Transverse colon (tissue), 4 donors: ENCODE data around the gene PYGL. TPM values are rescaled to one million over a fixed set of nuclear protein-coding genes. Genes with fewer than 3 reads are reported as not detected.

ENCODE experiments used
- DNase-seq: peaks from one replicate; pipeline ENCODE4 v3.0.0-alpha.2; 2019
- H3K27ac ChIP-seq, 4 donors: fragments of 200-600 bp; sonication (generic); 2 replicates each; pipeline ENCODE4 v1.5.1; 2016 to 2018; ENCODE audit warnings: inconsistent platforms in 4 of 4
- H3K27me3 ChIP-seq: fragments of 200-600 bp; sonication (generic); 2 replicates; pipeline ENCODE4 v1.5.1; 2017; ENCODE audit warnings: inconsistent platforms
- H3K36me3 ChIP-seq, 4 donors: fragments of 200-600 bp; sonication (generic); 2 replicates each; pipeline ENCODE4 v1.5.1; 2017 to 2019; ENCODE audit warnings: inconsistent platforms in 4 of 4
- H3K4me1 ChIP-seq, 4 donors: fragments of 200-600 bp; sonication (generic); 2 replicates each; pipeline ENCODE4 v1.5.1; 2017 to 2020; ENCODE audit warnings: inconsistent platforms in 4 of 4
- H3K4me3 ChIP-seq, 4 donors: fragments of 200-600 bp; sonication (generic); 1 replicate in 1 of 4; 2 replicates in 3 of 4; pipeline versions ENCODE4 v1.5.1 to v1.6.1; 2017 to 2019; ENCODE audit warnings: inconsistent platforms in 4 of 4
- H3K9me3 ChIP-seq, 2 donors: fragments of 200-600 bp; sonication (generic); 2 replicates each; pipeline ENCODE4 v1.5.1; 2017 to 2019; ENCODE audit warnings: inconsistent platforms in 2 of 2
- EP300 ChIP-seq: sonication (generic); formaldehyde crosslinking; IDR thresholded peaks from one replicate; pipeline ENCODE4 v1.6.1; 2017; ENCODE audit warnings: antibody characterized with exemption, low read depth
- POLR2A ChIP-seq: fragments of 450-650 bp; IDR thresholded peaks from one replicate; pipeline ENCODE4 v1.6.1; 2016; ENCODE audit warnings: antibody characterized with exemption, mild to moderate bottlenecking, moderate library complexity
- POLR2AphosphoS5 ChIP-seq, 3 donors: sonication (generic); formaldehyde crosslinking; IDR thresholded peaks; one replicate each; pipeline ENCODE4 v1.6.1; 2016; ENCODE audit warnings: antibody characterized with exemption in 3 of 3
- WGBS, 2 donors: methylation state at CpG; one replicate each; pipeline ENCODE4 v1.1.5; 2018; ENCODE audit warnings: low coverage in 1 of 2; 5-methylcytosine and 5-hydroxymethylcytosine counted together
- in situ Hi-C, 4 donors: fragments of 200-750 bp; cut with MboI; loops; one replicate each; pipeline versions ENCODE4 v1.15.0 to v1.15.1; 2017; ENCODE audit warnings: low sequenced_read_pairs in 3 of 4, low pct_ligation_motif_present in 1 of 4, low pct_unique_long_range_greater_than_20kb in 1 of 4
- intact Hi-C: fragments of 100-400 bp; cut with DNase I; formaldehyde crosslinking; loops from one replicate; pipeline ENCODE4 v1.15.1; 2023; ENCODE audit warnings: low total_unique reads
- total RNA-seq, 4 donors: library from RNA; depleted of rRNA; stranded (reverse); fragments of >200 nt; gene quantifications; one replicate each; pipeline ENCODE4 v1.1.0, GENCODE V29; 2016
- TF ChIP-seq, protein P1 (sequence below), 5 experiments: fragments of 200-600 bp in 3 of 5; fragments of 450-650 bp in 2 of 5; sonication (generic) in 3 of 5; IDR thresholded peaks; 1 replicate in 2 of 5; 2 replicates in 3 of 5; pipeline ENCODE4 v1.5.1; 2016 to 2017; ENCODE audit warnings: antibody characterized with exemption in 5 of 5, inconsistent platforms in 3 of 5, mild to moderate bottlenecking in 2 of 5, moderate library complexity in 1 of 5

The PYGL gene
- total RNA-seq, 4 donors from 2014 or later: 10.8 to 51.8 (median 26.0) TPM

DNA sequence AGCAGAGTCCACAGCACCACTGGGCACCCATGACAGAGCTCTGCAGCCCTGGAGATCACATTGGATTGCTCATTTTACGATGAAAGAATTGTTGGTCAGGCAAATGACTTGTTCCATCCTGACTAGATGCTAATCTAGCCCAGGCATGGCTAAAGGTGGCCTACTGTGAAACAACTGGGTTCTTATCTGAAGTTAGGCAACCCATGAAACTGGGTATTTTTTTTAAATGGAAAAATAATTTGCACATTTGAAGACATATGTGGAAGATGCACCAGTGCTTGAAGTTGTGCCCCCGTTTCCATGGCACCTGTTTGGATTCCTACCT, 8.3 kb downstream of the PYGL start:
- intact Hi-C loops (no loop called here), in situ Hi-C loops (no loop called here)
- Histone ChIP-seq H3K36me3 (no peaks in the 10 kb centered on the region), H3K27ac (no peak overlapping the region), H3K27me3 (no peaks in the 10 kb centered on the region), H3K4me1 (peaks cover 0 to 12% (median 3%) of the 10 kb centered on the region in 4 donors), H3K9me3 (no peaks in the 10 kb centered on the region), H3K4me3 (no peak overlapping the region)
- no peak for DNase-seq
- WGBS, 2 donors: 45 to 80% methylated on average over 1 to 2 of the region's 2 CpGs
- TF ChIP-seq, protein P1, sequence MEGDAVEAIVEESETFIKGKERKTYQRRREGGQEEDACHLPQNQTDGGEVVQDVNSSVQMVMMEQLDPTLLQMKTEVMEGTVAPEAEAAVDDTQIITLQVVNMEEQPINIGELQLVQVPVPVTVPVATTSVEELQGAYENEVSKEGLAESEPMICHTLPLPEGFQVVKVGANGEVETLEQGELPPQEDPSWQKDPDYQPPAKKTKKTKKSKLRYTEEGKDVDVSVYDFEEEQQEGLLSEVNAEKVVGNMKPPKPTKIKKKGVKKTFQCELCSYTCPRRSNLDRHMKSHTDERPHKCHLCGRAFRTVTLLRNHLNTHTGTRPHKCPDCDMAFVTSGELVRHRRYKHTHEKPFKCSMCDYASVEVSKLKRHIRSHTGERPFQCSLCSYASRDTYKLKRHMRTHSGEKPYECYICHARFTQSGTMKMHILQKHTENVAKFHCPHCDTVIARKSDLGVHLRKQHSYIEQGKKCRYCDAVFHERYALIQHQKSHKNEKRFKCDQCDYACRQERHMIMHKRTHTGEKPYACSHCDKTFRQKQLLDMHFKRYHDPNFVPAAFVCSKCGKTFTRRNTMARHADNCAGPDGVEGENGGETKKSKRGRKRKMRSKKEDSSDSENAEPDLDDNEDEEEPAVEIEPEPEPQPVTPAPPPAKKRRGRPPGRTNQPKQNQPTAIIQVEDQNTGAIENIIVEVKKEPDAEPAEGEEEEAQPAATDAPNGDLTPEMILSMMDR (IDR thresholded peaks at IDR 0.05): no peak
- TF ChIP-seq POLR2AphosphoS5 (IDR thresholded peaks at IDR 0.05) (no peak), POLR2A (no peak), EP300 (no peak)

DNA sequence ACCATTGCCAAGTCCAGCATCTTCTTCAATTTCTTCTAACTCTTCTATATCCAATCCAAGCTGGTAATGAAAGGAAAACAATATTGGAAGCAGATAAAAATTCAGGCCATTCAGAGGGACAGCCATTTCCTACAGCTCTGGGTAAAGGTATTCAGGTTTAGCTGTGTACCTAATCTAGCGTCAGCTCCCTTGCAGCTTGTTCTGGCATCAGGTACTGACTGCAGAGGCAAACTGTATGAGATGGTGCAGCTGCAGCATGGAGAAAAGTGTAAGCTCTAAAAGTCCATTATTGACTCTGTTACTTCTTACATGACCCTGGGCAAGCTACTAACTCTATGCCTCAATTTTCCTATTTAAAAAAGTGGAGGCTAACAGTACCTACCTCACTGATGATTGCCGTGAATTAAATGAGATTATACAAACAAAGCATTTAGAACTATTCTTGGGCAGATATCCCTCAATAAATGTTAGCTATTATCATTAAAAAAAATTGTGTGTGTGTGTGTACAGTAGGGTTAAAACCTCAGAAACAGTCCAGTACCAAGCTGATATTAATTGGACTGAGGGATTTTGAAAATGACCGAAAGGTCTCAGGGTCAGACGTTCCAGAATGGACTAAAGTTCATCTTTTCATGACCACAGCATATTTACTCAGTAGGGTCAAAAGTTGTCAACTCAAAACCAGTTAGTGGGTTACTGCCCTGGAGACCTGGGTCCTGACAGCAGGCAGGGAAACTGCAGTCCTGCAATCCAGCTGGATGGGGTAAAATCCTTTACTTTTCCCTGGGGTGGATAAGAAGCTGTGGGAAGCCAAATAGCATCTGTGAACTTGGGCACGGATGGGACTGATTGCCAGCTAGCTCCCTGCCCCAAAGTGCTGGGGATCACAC, 8.9 kb downstream of the PYGL start:
- Histone ChIP-seq H3K27me3 (no peaks in the 10 kb centered on the region), H3K27ac (no peak overlapping the region), H3K36me3 (no peaks in the 10 kb centered on the region), H3K4me1 (peaks cover 0 to 12% (median 3%) of the 10 kb centered on the region in 4 donors), H3K4me3 (no peak overlapping the region), H3K9me3 (no peaks in the 10 kb centered on the region)
- no peak for DNase-seq
- intact Hi-C loops (no loop called here), in situ Hi-C loops (no loop called here)
- 66 to 73% methylated on average over 4 to 5 of the region's 5 CpGs for WGBS, 2 donors
- TF ChIP-seq EP300 (no peak), POLR2A (no peak)
- TF ChIP-seq, protein P1 (IDR thresholded peaks at IDR 0.05): no peak

DNA sequence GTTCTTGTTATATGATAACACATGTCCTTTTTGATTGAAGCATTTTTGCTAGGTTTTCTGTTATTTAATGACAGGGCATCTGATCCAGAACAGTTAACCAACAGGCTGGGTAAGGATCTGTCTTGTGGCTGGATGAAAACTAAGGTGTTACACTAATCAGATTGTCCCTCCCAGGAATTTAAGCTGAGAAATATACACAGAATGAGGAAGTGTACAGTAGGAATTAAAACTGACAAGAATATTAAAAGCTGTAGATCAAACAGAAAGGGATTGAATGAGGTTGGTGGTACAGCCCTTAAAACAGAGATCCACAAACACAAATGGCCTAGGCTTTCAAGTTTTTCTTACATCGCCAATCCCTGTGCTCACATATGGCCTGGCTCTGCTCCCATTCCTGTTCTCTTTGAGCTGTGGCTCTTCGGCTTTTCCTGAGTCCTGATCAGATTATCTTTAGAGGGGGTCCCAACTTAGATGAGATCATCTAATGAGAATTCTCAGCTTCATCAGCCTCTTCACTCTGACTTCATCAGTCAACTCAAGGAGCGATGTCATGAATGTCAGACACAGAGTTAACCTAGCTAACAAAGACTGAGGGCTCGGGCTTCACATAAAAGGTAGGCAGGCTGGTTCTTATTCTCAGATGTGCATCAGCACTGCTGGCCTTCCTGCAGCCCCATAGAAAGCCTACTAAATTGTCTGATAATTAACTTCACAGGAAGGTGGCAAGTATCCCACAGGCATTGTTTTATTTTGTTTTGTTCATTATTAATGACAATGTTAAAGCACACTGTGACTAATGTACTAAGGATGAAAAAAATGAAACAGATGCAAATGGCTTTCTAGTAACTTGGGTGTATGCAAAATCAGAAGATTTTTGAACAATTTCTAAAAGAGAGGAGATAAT, 11.4 kb downstream of the PYGL start:
- no peaks in the 10 kb centered on the region for H3K4me1 ChIP-seq
- in situ Hi-C loops (no loop called here), intact Hi-C loops (no loop called here)
- no peaks in the 10 kb centered on the region for H3K27me3 ChIP-seq
- H3K9me3 ChIP-seq: no peaks in the 10 kb centered on the region
- H3K36me3 ChIP-seq: no peaks in the 10 kb centered on the region
- WGBS, 2 donors: 80 to 89% methylated on average over 1 to 4 of the region's 4 CpGs
- H3K4me3 ChIP-seq: no peak overlapping the region
- no peak for DNase-seq
- TF ChIP-seq POLR2AphosphoS5 (IDR thresholded peaks at IDR 0.05): no peak
- TF ChIP-seq, protein P1 (IDR thresholded peaks at IDR 0.05): no peak
- no peak for TF ChIP-seq EP300
- no peak for TF ChIP-seq POLR2A
- no peak overlapping the region for H3K27ac ChIP-seq

DNA sequence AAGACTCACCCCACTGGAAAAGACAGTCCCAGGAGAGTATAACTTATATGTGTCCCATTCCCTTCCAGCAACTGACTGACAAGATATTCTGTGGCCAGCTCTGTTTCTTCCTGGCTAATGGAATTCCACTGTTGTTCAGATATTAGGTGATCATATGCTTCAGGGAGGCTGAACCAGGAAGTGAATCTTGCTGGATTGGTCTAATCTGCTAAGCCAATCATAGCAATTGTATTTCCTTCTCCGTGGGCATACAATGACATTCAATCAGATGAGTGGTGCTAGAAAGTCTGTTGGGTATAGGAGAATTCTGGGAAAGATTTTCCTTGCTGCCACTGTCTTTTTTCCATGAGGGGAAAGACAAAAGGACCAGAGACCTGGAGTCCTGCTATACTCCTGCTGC, 12.1 kb downstream of the PYGL start:
- WGBS, 2 donors: 52 to 71% methylated on average over 1 of the region's 1 CpG
- Histone ChIP-seq H3K27ac (no peak overlapping the region), H3K36me3 (no peaks in the 10 kb centered on the region), H3K27me3 (no peaks in the 10 kb centered on the region), H3K9me3 (no peaks in the 10 kb centered on the region), H3K4me3 (no peak overlapping the region), H3K4me1 (no peaks in the 10 kb centered on the region)
- in situ Hi-C loops (no loop called here), intact Hi-C loops (no loop called here)
- no peak for DNase-seq
- TF ChIP-seq, protein P1 (IDR thresholded peaks at IDR 0.05): no peak
- no peak for TF ChIP-seq EP300
- no peak for TF ChIP-seq POLR2AphosphoS5 (IDR thresholded peaks at IDR 0.05)
- no peak for TF ChIP-seq POLR2A
